ENCODE results near the gene USP49.
"Not testable (repeated sequence)": the region's sequence is repeated elsewhere in the genome, so short reads cannot be mapped to it uniquely, and the experiment has no call there.

USP49 gene

DNA sequence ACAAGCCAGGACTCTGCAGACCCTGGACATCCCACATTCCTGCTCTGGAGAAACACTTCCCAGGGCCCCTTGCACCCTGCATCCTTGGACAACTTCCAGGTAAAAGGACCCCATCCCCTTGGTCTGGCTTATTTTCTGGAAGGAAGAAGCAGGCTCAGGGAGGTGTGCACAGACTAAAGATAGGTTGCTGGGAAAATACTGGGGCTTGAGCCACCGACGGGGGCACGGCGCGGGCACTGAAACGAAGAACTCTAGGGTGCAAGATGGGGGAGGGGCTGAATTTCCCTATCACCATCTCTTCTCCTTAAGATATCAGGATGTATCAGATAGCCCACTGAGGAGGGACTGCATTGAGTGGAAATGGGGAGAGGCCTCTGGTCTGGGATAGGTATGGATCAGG is 116.3 kb downstream of the USP49 start:
- DNase-seq, result no peak

DNA sequence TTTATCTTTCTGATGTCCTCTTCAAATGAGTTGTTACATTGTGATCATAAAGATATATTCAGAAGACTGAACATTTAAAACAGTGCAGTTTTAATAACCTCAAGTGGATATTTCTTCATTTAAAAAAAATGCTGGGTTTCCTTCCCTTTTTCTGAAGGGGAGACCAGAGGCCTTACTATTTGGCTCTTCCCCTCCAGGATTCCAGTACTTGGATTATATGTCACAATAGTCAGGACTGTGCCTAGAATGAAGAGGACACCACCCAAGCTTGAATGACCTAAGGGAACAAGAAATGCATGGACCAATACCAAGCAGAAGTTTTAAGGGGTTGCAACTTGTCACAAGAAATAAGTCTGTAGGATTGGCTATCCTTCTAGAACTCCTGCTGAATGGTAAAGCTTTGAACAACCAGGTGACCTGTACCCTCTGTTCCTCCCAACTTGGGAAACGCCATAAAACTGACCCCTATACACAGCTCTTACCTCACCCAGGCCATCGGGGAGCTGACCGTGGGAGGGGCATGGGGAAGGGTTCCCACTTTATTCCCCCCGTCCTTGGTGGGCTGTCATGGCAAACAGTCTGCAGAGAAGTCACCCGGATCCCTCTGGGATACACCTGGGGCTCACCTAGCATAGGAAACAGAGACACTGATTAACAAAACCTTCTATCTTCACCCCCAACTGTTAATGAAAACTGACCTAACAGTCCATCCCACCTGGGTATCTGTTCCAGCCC is 117.5 kb downstream of the USP49 start:
- DNase-seq, result no peak

DNA sequence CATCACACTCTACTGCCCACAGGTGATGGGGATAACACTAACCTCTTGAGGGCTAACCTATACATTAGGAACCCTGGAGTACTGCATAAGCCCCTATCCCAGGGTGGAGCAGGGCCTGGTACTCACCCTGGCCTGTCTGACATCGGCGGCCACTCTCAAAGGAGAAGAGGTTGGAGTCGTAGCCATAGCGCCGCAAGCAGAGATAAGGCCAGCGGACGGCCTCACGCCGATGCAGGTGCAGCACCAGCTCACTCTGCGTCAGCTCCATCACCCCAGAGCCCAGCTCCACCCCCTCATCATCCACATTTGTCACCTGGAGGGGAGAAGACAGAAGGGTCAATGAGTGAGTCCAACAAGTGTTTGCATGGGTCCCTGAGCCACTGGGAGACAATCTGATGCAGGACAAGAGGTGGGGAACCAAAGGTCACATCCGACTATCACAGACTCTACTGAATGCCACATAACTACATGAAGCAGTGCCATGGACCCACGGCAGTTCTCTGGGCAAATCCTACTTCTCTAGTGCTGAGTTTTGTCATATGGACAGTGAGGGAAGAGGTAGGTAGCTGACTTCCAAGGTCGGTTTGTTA is 119.8 kb downstream of the USP49 start:
- DNase-seq, result no peak

DNA sequence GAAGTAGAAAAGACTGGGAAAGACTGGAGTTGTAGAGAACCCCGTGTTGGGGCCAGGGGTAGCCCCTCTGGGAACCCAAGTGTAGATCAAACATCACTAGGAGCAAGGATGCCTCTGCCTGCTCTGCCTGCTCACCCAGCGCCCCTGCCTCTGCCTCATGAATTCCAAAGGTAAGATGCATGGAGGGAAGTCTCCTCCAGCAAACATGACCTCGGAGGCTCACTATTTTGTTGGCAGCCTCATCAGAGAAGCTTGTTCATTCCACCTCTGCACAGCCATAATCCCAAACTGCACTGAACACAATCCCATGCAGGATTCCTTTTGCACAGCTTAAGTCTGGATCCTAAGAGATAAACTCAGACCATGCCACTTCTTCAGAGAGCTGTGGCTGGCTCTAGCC is 120.3 kb downstream of the USP49 start:
- no peak for DNase-seq

DNA sequence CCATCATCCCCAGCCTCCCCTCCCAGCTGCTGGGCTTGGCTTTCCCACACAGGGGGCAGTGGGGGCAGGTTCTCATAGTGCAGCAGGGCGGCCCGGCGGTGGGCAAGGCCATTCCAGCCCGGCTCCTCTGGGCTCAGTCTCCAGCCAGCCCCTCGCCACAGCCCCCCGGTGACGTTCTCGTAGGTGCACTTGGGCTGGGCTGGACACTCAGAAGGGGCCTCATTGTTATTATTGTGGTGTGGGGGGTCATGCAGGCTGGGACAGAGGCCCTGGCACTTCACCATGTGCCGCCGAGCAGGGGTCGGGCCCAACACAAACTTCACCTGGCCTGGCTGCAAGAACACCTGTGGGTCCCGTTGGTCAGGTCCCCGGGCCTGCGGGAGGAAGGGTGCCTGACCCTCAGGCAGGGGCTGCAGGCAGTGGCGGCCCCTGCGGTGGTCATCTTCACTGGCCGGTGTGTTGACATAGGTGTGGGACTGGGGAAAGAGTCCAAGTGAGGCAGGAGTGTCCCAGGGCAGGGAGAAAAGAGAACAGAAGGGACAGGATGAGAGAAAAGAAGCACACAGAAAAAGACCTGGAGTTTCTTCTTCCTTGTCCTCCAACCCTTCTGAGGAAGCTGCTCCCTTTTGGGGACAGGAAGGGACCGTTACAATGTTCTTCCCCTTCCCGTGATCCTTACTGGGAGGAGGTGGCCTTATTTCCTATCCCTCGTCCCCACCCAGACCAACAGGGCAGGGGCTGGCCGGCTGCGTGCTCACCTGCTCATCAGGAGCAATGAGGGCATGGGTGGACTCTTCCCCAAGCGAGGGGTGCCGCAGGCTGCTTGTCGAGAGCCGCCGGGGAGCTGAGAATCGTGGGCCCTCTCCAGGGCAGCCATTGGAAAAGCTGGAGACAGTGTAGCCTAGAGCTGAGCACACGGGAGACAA is 123.9 kb downstream of the USP49 start:
- DNase-seq, result no peak

DNA sequence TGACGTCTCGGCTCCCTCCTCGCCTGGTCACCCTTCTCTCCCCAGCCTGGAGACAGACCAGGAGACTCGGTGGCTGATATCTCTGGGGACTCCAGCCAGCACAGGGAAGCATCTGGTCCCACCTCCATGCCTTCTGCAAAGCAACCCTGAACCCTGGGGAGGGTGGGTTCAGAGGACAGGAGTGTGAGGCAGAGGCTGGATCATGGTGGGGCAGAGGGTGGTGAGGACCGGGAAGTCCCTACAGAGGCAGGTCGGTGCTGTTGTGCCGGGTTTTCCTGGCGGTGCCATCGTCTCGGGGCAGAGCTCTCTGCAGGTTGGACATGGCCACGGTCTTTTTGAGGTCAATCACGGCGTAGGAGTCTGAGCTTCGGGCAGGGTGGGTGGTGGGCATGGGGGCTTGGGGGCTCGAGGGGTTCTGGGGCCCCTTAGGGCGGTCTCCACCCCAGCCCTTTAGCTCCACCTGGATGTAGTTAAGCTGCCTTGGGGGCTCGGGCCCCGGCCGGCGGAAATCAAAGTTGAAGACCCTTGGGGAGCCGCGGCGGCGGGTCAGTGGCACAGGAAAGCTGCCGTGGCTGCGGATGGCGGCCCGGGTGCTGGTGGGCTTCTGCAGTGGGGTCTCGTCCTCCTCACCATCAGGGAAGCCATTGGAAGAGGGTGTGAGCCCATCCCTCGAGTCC is 124.7 kb downstream of the USP49 start:
- no peak for DNase-seq

DNA sequence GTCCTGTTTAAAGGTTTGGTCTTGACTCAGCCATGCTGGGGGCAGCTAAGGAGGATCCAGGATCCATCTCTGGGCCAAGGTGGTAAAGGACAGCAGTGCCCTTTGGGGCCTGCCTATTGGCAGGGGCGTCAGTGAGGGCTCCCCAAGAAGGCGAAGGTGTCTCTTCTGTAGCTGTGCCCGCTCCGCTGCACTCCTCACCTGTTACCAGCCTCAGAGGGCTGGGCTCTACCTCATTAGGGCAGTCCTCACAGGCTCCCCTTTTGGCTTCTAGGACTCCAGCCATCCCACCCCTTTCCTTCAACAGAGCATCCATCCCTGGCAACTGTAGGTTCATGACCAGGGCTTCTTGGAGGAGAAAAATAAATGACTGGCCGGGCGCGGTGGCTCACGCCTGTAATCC is 125.8 kb downstream of the USP49 start:
- no peak for DNase-seq

DNA sequence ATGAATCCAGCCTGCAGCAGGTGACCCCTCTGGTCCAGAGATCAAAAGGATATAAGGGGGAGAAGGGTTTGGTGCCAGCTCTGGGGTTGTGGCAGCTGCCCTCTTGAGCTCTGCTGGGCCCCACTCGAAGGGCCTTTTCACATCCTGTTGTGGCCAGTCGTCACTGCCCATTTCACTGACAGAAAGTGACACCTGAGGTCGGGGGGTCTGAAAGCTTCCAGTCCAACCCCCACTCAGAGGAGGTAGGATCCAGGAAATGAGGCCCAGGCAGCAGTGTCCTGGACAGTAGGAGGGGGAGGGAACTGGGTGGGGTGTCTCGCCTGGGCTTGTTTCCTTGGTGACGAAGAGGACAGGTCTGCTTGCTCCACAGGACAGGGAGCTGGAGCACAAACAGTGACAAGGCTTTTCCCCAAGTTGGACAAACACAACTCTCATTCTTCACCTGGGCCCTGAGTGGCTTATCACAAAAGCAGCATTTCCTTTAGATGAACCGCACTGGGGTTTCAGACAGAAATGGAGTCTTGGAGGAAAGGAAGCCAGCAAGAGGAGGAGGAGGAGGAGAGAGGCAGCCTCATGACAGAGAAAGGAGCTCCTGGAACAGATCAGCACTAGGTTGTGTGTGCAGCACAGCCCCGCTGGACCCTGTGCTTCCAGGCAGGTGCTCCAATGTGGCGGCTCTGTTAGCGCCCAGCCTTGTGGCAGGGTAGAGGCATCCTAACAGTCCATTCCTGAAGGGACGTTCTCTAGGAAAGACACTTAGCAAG is 126.4 kb downstream of the USP49 start:
- no peak for DNase-seq

DNA sequence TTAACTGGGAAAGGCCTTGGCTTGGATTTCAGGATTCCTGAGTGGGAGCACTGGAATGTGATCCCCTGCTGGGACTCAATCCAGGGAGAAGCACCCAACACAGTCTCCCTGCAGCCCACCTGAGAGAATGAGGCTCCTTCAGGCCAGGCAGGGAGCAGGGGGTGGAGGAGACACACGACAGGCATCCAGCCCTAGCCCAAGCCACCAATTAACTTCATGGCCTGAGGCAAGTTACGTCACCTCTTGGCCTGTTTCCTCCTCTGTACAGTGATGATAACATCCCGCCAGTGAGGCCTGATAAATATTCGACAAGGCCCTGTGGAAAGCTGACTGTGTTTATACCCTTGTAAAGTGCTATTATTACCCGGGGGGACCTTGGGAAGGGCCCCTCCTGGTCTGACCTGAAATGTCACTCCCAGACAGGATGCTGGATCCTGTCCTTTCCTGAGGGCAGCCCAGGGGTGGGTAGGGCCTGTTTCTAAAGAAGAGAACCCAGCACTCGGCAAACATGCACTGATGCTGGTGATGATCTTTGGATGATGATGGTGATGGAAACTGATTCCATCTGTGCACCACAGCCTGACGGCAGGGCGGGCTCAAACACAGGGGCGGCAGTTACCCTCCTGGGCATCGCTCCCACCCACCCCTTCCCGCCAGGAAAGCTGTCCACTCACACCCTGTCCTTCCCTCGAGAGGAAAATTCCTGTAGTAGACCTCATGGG is 127.9 kb downstream of the USP49 start:
- DNase-seq, result no peak

DNA sequence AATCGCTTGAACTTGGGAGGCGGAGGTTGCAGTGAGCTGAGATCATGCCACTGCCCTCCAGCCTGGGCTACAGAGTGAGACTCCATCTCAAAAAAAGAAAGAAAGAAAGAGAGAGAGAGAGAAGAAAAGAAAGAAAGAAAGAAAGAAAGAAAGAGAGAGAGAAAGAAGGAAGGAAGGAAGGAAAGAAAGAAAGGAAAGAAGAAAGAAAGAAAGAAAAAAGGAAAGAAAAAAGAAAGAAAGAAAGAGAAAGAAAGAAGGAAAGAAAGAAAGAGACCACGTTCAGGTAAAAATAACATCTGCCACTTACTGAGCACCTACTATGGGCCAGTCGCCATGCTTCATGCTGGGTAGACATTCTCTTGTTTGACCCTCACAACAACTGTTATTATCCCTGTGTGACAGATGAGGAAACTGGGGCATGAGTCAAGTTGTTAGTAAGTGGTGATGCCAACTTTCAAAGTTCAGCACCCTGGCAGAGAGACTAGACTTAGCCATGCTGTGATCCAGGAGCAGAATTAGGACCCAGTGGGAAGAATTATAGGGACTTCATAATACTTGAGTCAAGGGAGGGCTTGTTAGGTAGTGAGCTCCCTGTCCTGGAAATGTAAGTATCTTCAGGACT is 129.0 kb downstream of the USP49 start:
- not testable (repeated sequence) for DNase-seq

DNA sequence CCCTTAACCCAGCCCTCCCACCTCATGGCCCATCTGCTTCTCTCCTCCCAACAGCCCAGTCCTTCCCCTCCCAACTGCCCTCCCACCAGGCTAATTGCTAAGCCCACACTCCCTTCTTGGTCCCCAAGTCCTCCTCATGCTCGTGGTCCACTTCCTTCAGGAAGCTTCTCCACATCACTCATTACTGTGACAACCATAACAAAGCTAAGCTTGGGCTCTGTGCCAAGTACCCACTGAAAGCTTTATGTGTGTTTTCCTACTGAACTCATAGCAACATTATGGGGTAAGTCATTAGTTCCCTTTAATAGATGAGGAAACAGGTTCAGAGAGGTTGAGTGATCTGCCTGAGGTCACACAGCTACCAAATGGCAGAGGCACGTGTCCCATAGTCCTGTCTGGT is 131.7 kb downstream of the USP49 start:
- no peak for DNase-seq

DNA sequence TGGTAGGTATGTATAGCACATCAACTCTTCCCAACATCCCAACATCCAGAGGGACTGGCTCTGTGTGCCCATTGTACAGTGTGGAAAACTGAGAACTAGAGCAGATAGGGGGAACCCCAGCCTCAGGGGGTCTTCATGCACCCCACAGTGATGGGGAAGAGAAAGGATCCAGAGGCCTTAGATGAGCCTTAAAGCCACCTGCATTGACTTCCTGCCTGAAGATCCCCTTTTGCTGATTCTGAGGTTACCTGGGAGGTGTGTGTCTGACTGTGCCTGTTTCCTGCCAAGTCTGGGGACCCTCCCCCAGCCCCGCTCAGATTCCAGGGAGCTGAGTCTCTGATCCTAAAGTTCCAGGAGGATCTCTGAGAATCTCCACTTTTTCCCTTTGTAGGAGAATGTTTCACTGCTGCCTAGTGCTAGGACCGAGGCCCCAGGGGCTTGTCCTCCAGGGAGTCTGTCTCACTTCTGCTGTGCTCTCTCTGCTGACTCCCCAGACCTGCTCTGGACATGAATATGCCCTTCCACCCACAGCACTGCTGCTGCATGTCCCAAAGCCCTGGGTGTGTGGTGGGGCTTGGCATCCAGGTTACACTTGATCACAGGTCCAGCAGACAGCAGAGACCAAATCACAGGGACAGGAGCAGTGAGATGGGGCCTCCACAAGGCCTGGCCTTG is 135.1 kb downstream of the USP49 start:
- DNase-seq, result no peak

DNA sequence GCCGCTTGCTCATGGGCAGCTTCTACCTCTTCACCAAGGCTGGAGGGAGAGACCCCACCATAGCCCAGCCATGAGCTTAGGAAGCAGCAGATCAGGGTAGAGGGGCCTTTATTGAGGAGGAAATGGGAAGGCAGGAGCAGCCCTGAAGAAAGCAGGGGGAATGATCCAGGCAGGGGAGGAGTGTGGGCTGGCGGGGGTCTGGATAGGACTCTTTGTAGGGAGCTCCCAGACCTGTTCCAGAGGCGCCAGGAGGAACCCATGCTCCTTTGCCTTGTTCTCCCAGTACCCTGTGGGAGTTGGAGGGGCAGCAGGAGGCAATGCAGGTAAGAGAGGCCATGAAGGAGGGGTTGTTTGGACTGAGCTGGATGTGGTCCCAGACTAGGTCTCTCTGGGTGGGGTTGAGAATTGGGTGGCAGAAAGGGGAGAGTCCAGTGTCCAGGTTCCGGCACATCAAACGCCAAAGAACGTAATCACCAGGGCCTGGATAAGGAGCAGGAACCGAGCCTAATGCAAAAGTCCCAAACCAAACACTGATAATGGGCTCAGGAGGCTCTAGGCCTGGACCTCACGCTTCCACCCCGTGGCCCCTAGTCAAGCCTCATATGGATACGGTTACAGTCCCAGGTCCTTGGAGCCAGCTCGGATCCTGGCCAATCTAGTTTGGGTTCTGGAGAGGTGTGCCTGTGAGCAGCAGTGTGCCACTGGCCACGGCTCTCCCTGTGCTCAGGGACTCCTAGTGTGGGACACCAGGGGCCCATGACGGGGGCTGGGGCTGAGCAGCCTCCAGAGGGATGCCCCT is 135.9 kb downstream of the USP49 start:
- no peak for DNase-seq

DNA sequence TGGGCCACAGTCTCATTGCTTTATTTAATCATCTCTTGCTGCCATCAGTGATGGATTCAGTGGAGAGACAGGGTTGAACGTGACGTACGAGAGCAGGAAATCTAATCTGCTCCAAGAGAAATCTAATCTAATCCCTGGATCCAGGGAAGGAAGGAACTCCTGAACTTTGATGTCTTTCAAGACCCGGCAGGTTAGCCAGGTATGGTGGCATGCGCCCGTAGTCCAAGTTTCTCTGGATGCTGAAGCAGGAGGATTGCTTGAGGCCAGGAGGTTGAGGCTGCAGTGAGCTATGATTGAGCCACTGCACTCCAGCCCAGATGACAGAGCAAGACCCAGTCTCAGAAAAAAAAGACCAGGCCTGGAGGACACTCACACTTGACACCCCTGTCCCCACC is 136.5 kb downstream of the USP49 start:
- DNase-seq, result no peak

DNA sequence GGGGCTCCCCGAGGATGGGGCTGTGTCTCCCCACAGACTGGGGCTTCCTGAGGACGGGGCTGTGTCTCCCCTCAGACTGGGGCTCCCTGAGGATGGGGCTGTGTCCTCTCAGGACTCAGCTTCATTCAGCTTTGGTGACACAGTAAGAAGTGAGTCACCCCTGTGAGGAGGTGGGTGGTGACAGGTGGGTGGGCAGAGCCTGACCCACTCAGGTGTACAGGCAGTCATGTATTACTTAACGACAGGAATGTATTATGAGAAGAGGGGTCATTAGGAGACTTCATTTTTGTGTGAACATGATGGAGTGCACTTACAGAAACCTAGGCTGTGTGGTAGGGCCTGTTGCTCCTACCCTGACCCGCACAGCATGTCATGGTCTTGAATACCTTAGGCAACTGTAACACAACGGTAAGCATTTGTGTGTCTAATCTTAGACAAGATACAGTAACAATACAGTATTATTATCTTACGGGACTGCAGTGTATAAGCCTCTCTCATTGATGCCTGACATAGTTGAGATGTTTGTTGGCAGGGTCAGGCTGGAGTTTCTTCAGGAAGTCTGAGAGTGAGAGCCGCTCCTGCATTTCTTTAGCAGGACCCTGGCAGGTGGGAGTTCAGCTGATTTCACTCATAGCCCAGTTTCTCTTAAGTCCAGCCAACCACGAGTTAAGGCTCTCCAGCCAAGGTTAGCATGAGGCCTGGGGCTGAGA is 137.1 kb downstream of the USP49 start:
- no peak for DNase-seq

DNA sequence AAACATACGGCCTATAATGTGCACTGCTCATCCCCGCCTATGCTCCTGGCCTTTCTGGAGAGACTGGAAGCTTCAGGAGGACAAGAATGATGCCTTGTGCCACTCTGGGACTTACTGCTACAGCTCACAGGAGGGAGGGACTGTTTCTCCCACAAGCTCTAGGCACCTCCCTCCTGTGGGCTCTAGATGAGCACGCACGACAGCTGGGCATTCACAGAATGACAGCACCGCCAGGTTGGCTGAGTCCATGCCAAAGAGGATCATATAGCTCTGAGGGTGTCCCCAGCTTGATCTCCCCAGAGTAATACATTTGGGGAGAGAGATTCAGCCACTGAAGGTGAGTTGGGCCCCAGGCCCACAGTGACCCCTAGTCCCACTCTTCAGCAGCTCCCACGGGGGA is 137.9 kb downstream of the USP49 start:
- DNase-seq, result no peak

DNA sequence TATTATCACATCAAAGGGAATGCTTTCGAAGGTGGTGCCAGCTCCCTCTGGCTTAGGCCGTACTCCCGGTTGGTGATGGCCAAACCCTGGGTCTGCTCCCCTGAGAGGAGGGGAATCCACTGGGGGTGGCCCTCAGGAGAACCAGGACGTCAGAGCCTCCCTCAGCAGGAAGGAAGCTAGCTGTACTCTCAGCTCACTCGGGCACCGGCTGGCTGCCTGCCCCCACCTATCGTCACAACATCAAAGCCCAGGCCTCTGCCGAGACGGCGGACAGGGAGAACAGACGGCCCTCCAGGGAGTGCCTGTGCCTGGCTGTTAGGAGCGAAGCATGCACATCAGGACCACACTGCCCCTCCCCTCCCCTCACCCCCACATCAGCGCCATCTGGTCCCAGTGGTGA is 138.8 kb downstream of the USP49 start:
- no peak for DNase-seq

DNA sequence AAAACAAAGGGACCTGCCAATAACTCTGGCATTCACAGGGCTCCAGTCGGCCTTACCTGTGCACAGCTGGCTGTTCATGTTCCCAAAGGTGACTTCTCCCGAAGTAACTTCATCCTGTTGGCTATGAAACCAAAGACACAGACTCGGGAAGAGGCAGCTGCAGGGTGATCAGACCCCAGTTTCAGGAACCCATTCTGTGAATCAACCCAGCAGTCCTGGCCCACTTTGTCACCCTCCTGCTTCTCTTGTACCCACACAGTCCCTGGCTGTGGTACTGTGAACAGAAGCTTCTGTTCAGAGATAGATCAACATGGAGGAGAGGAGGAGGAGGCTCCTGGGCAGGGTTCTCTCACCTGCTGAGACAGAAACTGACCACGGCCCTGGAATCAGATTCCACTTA is 139.3 kb downstream of the USP49 start:
- no peak for DNase-seq

DNA sequence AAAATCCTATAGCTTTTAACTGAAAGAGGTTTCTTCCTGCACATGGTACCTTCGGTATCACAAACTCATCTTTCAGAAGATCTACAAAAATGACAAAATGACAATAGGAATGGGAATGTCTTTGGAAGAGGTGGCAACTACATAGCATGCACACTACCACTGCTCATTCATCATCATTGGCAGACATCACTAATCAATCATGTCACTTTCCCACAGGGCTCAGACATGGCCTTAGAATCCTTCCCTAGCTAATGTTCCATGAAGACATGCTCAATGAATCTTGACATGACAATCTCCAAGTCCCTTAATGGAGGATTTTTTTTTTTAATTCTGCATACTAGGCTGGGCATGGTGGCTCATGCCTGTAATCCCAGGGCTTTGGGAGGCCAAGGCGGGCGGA is 144.8 kb downstream of the USP49 start:
- no peak for DNase-seq
